ENCODE data around the gene SCN5A.

SCN5A gene

GRCh38 chr3:38618343-38618742 is 31.1 kb downstream of the SCN5A start:
- no peak for DNase-seq

- DNase-seq, result no peak
These were observed 31.9 kb downstream of the SCN5A start for GRCh38 chr3:38617586-38617985.

GRCh38 chr3:38617137-38617536 is 32.4 kb downstream of the SCN5A start:
- no peak for DNase-seq

GRCh38 chr3:38616658-38617057 is 32.8 kb downstream of the SCN5A start:
- DNase-seq, result no peak

DNA sequence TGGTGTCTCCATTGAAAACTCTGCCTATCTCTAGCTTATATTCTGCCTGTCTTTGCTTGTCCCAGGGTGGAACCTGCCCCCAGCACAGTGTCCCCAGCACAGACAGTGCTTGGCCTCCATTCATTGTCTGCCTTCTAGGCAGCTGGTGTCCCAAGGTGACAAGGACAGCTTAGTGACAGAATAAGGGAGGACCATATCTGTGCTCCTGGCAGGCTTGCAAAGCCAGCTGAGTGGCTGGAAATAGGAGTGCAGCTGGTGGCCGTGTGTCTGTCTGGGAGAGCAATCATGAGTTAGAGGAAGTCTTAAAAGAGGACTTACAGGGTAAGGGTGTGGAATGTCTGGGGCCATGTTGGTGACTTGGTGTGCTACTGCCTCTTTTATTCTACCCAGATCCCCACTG is 33.4 kb downstream of the SCN5A start:
- DNase-seq, result no peak

- DNase-seq, result no peak
These were observed 34.7 kb downstream of the SCN5A start for GRCh38 chr3:38614651-38615352.

GRCh38 chr3:38614091-38614490 is 35.4 kb downstream of the SCN5A start:
- DNase-seq, result no peak

GRCh38 chr3:38613426-38613825 is 36.1 kb downstream of the SCN5A start:
- no peak for DNase-seq

- DNase-seq, result no peak
These were observed 37.6 kb downstream of the SCN5A start for GRCh38 chr3:38611866-38612265.

- no peak for DNase-seq
These were observed 38.6 kb downstream of the SCN5A start for GRCh38 chr3:38610934-38611333.

GRCh38 chr3:38610436-38610835 is 39.1 kb downstream of the SCN5A start:
- DNase-seq, result no peak

DNA sequence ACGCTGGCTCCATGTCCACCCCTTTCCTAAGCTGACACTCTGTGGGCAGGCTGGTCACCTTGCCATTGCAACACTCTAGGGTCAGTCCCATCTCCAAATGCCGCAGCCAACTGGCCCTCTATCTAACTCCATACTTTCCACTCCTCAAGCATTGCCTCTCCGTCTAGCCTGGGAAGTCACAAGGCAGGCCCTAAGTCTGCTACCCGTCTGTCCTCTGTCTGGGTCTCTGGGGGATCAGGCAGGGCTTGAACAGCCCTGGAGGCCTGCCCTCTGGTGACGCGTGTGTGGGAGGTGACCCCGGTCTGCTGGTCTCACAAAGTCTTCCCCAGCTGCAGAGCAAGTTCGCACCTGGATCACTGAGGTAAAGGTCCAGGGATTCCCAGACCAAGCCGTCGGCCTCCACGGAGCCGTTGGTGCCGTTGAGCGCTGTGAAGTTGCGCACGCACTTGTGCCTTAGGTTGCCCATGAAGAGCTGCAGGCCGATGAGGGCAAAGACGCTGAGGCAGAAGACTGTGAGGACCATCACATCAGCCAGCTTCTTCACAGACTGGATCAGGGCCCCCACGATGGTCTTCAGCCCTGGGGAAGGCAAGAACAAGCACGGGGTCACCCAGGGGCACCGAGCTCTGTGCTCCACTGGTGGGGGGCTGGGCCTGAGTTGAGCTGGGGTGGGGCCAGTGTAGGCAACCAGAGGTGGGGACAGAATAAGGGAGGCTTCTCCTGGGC is 39.9 kb downstream of the SCN5A start:
- DNase-seq, result no peak

DNA sequence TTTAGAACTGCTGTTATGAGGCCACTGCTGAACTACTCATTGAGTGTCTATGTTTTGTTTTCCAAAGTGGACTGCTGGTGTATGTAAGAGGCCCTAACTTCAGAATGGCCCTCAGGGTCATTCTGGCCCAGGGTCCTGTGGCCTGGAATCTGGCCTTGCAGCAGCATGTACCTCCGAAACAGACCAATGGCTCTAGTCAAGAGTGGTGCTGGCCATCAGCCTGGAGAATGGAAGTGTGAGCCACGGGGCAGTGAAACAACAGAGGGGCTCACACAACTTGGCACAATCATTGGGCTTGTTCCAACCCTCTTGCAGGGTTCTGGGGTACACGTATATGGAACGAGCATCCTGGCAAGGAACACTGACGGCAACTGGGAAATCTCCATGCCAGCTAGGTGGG is 40.5 kb downstream of the SCN5A start:
- DNase-seq, result no peak

DNA sequence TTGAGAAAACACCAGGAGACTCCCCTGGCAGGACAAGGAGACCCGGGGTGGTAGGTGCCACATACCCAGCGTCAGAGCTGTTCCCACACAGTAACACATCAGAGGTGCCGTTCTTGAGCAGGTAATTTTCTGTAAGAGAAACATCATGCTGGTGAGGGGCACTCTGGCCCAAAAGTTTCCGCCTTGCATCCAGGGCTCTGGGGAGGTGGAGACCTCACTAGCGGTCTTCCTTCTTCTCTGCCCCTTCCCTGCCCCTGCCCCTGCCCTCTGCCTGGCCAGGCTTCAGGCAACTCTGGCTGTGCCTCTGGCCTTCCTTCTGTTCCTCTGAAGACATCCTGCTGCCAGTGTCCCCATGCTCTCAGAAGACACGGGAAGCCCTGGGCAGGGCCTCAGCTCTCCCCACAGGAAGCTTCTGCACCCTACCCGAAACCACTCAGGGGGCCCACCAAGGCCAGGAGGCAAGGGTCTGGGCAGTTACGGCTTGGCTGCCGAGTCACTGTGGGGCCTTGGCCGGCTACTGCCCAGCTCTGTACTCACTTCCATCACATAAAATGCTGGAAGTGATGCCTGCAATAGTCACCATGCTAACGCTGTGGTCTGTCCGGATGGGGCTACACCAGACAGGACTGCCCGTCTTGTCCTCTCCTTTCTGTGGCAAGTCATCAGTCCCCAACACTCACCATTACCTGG is 41.3 kb downstream of the SCN5A start:
- no peak for DNase-seq

DNA sequence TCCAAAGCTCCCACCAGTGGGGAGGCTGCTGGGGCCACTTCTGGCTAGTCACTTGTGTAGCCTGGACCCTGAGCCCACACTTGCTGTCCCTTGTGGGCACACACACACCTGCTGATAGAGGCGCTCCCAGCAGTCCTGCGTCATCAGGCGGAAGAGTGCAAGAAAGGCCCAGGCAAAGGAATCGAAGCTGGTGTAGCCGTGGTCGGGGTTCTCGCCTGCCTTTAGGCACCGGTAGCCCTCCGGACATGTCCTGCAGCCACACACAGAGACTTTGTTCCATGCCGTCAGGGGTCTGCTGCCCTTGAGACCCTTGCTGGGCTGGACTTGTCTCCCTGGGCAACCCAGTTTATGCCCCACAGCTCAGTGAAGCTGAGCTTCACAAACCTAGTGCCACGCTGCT is 42.9 kb downstream of the SCN5A start:
- DNase-seq, result no peak

DNA sequence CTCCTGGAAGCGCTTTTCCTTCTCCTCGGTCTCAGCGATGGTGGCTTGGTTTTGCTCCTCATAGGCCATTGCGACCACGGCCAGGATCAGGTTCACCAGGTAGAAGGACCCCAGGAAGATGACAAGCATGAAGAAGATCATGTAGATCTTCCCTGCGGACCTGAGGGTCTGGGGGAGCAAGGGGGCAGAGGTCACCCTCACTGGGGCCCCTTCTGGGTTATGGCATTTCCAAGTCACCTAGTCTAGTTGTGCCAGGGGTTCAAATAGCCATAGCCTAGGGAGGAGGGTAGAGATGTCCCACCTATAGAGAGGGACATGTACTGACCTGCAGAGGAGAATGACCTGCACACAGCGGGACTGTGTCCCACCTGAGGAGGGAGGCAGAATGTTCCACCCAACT is 43.5 kb downstream of the SCN5A start:
- DNase-seq, result no peak

- no peak for DNase-seq
These were observed 45.2 kb downstream of the SCN5A start for GRCh38 chr3:38604246-38604645.

- DNase-seq, result no peak
These were observed 45.8 kb downstream of the SCN5A start for GRCh38 chr3:38603731-38604131.

DNA sequence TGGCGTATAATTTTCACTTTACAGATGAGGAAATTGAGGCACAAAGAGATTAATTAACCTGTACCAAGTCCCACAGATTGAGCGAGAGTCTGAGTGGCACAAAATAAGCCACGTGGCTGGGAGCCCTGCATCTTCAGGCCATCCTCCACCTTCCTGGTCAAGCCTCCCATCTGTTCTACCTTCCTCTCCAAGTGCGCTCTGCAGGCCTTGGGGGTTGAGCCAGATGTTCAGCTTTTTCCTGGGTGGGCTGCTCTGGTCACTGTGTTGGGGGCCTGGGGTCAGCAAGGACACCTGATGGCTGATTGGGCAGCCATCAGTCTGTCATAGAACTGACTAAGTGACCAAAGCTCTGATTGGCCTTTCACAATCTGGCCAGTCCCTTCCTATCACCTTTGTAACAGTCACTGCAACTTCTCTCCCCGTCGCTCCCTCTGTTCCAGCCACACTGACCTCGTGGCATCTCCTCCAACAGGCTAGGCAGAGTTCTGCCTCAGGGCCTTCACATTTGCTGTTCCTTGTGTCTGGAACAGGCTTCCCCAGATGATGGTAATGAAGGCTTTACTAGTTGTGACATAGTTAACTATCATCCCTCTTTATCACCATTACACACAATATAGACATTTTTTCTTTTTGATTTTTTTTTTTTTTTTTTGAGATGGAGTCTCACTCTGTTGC is 46.8 kb downstream of the SCN5A start:
- no peak for DNase-seq

DNA sequence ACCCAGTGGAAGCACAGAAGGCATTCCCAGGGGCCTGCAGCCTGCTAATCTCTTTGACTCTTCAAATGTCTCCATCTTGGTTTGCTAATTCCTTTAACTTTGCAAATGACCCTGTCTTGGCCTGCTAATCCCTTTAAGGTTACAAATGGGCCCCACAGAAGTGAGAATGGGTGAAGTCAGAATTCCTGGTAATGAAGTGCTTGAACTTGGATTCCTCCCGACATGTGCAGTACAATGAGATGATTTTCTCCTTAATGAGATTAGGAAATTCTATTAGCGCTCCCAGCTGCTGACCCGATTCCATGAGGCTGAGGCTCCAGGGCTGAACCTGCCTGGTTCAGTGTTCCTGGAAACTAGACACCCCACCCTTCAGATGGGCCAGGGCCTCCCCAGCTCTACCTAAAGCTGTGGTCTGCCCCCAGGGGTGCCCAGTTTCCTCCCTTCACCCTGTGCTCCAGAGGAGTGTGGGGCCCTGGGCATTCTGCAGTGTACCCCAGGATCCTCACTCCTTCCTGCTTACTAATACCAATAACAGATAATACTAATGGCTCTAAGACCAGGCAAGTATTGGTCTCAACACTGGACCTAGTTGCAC is 47.4 kb downstream of the SCN5A start:
- DNase-seq, result no peak

- DNase-seq, result no peak
These were observed 48.9 kb downstream of the SCN5A start for GRCh38 chr3:38600551-38600950.

- no peak for DNase-seq
These were observed 49.6 kb downstream of the SCN5A start for GRCh38 chr3:38599886-38600285.

GRCh38 chr3:38598791-38599190 is 50.7 kb downstream of the SCN5A start:
- DNase-seq, result no peak
